Measurements from ENCODE around the gene CERS5. TPM values are rescaled to one million over a fixed set of nuclear protein-coding genes. Genes with fewer than 3 reads are reported as not detected.

The CERS5 gene
- polyA plus RNA-seq, 1 donor (not counting 4 experiments of a cell fraction or from before 2014, with no cell fraction given), result 72.3 TPM

DNA sequence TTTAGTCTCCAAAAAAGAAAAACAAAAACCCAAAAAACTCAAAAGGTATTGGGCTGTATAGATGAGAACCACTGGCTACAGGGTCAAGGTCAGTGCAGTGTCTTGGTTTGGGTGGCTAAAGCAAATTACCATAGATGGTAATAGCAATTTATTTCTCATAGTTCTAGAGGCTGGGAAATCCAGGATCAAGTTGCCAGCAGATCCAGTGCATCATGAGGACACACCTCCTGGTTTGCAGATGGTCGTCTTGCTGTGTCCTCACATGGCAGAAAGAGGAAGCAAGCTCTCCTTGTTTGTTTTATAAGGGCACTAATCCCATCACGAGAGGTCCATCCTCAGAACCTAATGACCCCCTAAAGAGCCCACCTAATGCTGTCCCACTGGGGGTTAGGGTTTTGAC lies 44.0 kb downstream of the CERS5 start:
- peaks cover 6% of the 10 kb centered on the region for H3K4me1 ChIP-seq (ENCODE audit: control insufficient read depth, extremely low read depth, insufficient read depth, low read length)
- no peak overlapping the region for H3K4me3 ChIP-seq (ENCODE audit: control insufficient read depth in 2 of 3, extremely low read depth in 1 of 3, insufficient read depth in 2 of 3, low read depth in 1 of 3, low read length in 3 of 3)
- H3K36me3 ChIP-seq (ENCODE audit: control insufficient read depth in 2 of 2, extremely low read depth in 1 of 2, insufficient read depth in 2 of 2, low read length in 2 of 2), result peaks cover 10 to 14% of the 10 kb centered on the region in 2 experiments
- H3K4me2 ChIP-seq (ENCODE audit: control insufficient read depth, extremely low read depth, insufficient read depth, low read depth, low read length), result no peak overlapping the region
- no peaks in the 10 kb centered on the region for H3K27me3 ChIP-seq (ENCODE audit: control insufficient read depth, extremely low read depth, insufficient read depth, low read length)
- no peaks in the 10 kb centered on the region for H4K20me1 ChIP-seq (ENCODE audit: control insufficient read depth, extremely low read depth, insufficient read depth, low read length)
- H3K9ac ChIP-seq (ENCODE audit: control insufficient read depth, extremely low read depth, insufficient read depth, low read length), result no peak overlapping the region
- no peaks in the 10 kb centered on the region for H3K79me2 ChIP-seq (ENCODE audit: control insufficient read depth, insufficient read depth, low read length)
- TF ChIP-seq EZH2 (IDR thresholded peaks at IDR 0.05; ENCODE audit: low read length) (no peak), CTCF (optimal IDR thresholded peaks at IDR 0.05 in 1 of 3, IDR thresholded peaks at IDR 0.05 in 1 of 3, conservative IDR thresholded peaks at IDR 0.05 in 1 of 3; ENCODE audit: extremely low read depth in 1 of 3, insufficient read depth in 2 of 3, low read length in 3 of 3) (no peak)
- dilution Hi-C loops (cut with MboI; ENCODE audit: extremely low pct_ligation_motif_present, low sequenced_read_pairs), result no loop called here
- H3K9me1 ChIP-seq (ENCODE audit: control insufficient read depth, extremely low read depth, insufficient read depth, low read length), result no peaks in the 10 kb centered on the region
- FAIRE-seq (no peak), DNase-seq (ENCODE audit: low read depth, low spot score) (no peak)
- H3K9me3 ChIP-seq (ENCODE audit: control insufficient read depth, low read depth, low read length), result no peaks in the 10 kb centered on the region
- no peak overlapping the region for H2AFZ ChIP-seq (ENCODE audit: control insufficient read depth, low read length)
- no peak overlapping the region for H3K27ac ChIP-seq (ENCODE audit: control insufficient read depth, insufficient read depth, low read length)

- Histone ChIP-seq H3K27me3 (ENCODE audit: control insufficient read depth, extremely low read depth, insufficient read depth, low read length) (no peaks in the 10 kb centered on the region), H3K9me3 (ENCODE audit: control insufficient read depth, low read depth, low read length) (no peaks in the 10 kb centered on the region), H3K9me1 (ENCODE audit: control insufficient read depth, extremely low read depth, insufficient read depth, low read length) (no peaks in the 10 kb centered on the region), H2AFZ (ENCODE audit: control insufficient read depth, low read length) (no peak overlapping the region), H3K27ac (ENCODE audit: control insufficient read depth, insufficient read depth, low read length) (no peak overlapping the region), H3K9ac (ENCODE audit: control insufficient read depth, extremely low read depth, insufficient read depth, low read length) (no peak overlapping the region), H3K4me3 (ENCODE audit: control insufficient read depth in 2 of 3, extremely low read depth in 1 of 3, insufficient read depth in 2 of 3, low read depth in 1 of 3, low read length in 3 of 3) (no peak overlapping the region), H4K20me1 (ENCODE audit: control insufficient read depth, extremely low read depth, insufficient read depth, low read length) (no peaks in the 10 kb centered on the region), H3K36me3 (ENCODE audit: control insufficient read depth in 2 of 2, extremely low read depth in 1 of 2, insufficient read depth in 2 of 2, low read length in 2 of 2) (peaks cover 14 to 15% of the 10 kb centered on the region in 2 experiments), H3K4me2 (ENCODE audit: control insufficient read depth, extremely low read depth, insufficient read depth, low read depth, low read length) (no peak overlapping the region), H3K79me2 (ENCODE audit: control insufficient read depth, insufficient read depth, low read length) (peaks cover 7% of the 10 kb centered on the region), H3K4me1 (ENCODE audit: control insufficient read depth, extremely low read depth, insufficient read depth, low read length) (no peaks in the 10 kb centered on the region)
- TF ChIP-seq EZH2 (IDR thresholded peaks at IDR 0.05; ENCODE audit: low read length), result no peak
- TF ChIP-seq CTCF (optimal IDR thresholded peaks at IDR 0.05 in 1 of 3, IDR thresholded peaks at IDR 0.05 in 1 of 3, conservative IDR thresholded peaks at IDR 0.05 in 1 of 3; ENCODE audit: extremely low read depth in 1 of 3, insufficient read depth in 2 of 3, low read length in 3 of 3), result no peak
- no peak for DNase-seq (ENCODE audit: low read depth, low spot score)
- FAIRE-seq, result no peak
- dilution Hi-C loops (cut with MboI; ENCODE audit: extremely low pct_ligation_motif_present, low sequenced_read_pairs), result no loop called here
These were observed 45.5 kb downstream of the CERS5 start for GRCh38 chr12:50121641-50122040.

Measured in keratinocyte (primary cell).